GM12891 (cell line): ENCODE data around the gene SRGN.

ENCODE experiments used
- DNase-seq: peaks from one replicate; pipeline ENCODE4 v3.0.0; 2011; ENCODE audit warnings: low spot score; ENCODE audit not compliant: insufficient read length
- FAIRE-seq: peaks from 2 replicates; lab custom pipeline; 2011; peaks lifted over from hg19 to GRCh38; lab: Jason Lieb, UNC
- PAX5 ChIP-seq: IDR thresholded peaks from 2 replicates; pipeline ENCODE4 v1.6.1; 2011; ENCODE audit warnings: low read length, moderate library complexity, mild to moderate bottlenecking; ENCODE audit not compliant: insufficient read depth, severe bottlenecking
- POLR2A ChIP-seq: IDR thresholded peaks from 2 replicates; pipeline ENCODE4 v1.6.1; 2011; ENCODE audit warnings: low read depth, low read length, control low read depth
- POLR2AphosphoS5 ChIP-seq: IDR thresholded peaks from 2 replicates; pipeline ENCODE4 v1.6.1; 2011; ENCODE audit warnings: low read depth, low read length, control low read depth
- POU2F2 ChIP-seq: IDR thresholded peaks from 2 replicates; pipeline ENCODE4 v1.6.1; 2011; ENCODE audit warnings: low read depth, mild to moderate bottlenecking, control low read depth, low read length, moderate library complexity
- SPI1 ChIP-seq: IDR thresholded peaks from 2 replicates; pipeline ENCODE4 v1.6.1; 2011; ENCODE audit warnings: low read depth, low read length, control low read depth
- TAF1 ChIP-seq: IDR thresholded peaks from 2 replicates; pipeline ENCODE4 v1.6.1; 2011; ENCODE audit warnings: low read depth, low read length, control low read depth

The SRGN gene

DNA sequence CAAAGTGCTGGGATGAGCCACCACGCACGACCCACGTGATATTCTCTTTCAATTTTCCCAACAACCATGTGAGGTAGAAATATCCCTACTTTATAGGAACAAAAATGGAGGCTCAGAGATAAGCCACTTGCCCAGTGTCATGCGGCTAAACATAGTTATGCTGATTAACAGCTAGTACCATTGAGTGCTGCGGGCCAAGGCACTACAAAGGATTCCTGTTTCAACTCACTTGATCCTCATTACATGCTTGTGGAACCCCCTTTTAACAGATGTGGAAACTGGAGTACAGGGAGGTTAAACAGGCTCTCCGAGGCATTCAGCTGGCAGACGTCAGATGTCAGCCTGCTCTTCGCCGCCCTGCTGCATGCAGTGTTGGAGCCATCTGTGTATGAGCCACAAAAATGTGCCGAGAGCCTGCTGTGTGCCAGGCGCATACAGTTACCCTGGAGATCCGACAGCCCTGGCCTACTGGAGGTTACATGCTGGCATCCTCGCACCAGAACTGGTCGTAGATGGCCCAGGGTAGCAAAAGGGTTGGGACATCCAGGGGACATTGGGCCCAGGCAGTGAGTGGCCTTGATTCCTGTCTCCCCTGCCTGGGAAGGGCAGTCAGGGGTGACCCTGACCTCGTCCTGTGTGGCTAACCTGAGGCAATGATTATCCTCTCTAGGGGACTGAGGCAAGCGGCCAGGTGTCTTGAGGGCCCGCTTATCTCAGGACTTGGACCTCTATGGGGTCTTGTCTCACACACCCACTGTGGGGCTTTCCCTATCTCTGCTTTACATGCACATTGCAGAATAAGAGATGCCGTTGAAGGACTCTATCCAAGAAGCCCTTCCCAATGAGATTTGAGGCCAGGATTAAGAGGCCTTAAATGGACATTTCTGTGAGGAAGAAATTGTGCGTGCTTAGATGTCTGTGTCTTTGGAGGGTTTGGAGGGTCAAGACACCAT, 18.5 kb upstream of the SRGN start:
- DNase-seq: no peak
- no peak for FAIRE-seq

DNA sequence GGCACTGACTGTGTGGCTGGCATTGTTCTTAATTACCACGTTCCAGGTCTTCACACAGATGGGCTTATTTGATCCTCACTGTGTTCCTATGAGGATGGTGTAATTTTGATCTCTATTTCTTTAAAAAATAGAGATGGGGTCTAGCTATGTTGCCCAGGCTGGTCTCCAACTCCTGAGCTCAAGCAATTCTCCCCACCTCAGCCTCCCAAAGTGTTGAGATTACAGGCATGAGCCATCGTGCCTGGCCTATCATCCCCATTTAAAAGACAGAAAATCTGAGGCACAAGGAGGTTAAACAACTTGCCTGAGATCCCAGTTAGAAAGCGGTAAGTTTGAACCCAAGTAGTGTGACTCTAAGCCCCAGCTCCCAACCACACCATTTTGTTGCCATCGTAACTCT, 17.0 kb upstream of the SRGN start:
- no peak for DNase-seq
- no peak for FAIRE-seq
- no peak for TF ChIP-seq POU2F2
- no peak for TF ChIP-seq TAF1
- TF ChIP-seq PAX5: no peak
- no peak for TF ChIP-seq POLR2A
- TF ChIP-seq SPI1: no peak
- no peak for TF ChIP-seq POLR2AphosphoS5

More for the DNA sequence above, 18.5 kb upstream of the SRGN start:
- TF ChIP-seq SPI1 (no peak), PAX5 (no peak), POLR2A (no peak), TAF1 (no peak), POU2F2 (no peak), POLR2AphosphoS5 (no peak)

- TF ChIP-seq POLR2A: no peak
- TF ChIP-seq PAX5: no peak
- TF ChIP-seq POU2F2: no peak
- TF ChIP-seq TAF1: no peak
- TF ChIP-seq SPI1: no peak
- FAIRE-seq (no peak), DNase-seq (no peak)
These were observed 16.3 kb upstream of the SRGN start for GRCh38 chr10:69071610-69072009.

- DNase-seq: no peak
- FAIRE-seq: no peak
These were observed 14.9 kb upstream of the SRGN start for GRCh38 chr10:69073026-69073425.

DNA sequence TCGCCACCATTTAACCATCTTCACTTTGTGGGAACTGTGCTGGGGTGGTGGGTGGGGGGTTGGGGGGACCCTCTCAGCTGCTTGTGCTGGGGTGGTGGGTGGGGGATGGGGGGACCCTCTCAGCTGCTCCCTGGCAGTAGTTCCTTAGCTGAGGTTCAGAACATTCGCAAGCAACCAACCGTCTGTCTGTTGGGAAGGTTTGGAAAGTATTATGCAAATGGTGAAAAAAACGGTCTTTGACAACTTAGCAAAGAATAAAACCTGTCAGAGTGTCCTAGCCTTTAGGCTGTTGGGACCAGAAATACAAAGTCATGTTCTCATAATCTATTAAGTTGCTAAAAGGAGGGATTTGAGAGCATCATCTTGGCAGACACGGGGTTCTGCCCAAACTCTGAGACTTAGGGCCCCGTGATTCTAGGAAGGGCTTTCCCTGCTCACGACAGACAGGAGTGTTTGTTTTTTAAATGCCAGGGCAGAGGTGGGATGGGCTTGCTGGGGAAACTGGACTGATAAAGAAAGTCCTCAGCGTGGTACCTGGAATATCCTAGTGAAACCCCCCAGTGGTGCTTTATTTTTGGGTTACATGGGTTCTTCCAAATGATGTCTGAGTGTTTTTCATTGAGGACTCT, 14.1 kb upstream of the SRGN start:
- TF ChIP-seq PAX5 (no peak), TAF1 (no peak), SPI1 (no peak), POLR2A (no peak), POLR2AphosphoS5 (no peak), POU2F2 (no peak)
- no peak for FAIRE-seq
- DNase-seq: no peak

More at GRCh38 chr10:69073026-69073425, 14.9 kb upstream of the SRGN start:
- no peak for TF ChIP-seq POLR2AphosphoS5
- no peak for TF ChIP-seq POLR2A
- TF ChIP-seq TAF1: no peak
- no peak for TF ChIP-seq PAX5
- no peak for TF ChIP-seq POU2F2
- TF ChIP-seq SPI1: no peak

DNA sequence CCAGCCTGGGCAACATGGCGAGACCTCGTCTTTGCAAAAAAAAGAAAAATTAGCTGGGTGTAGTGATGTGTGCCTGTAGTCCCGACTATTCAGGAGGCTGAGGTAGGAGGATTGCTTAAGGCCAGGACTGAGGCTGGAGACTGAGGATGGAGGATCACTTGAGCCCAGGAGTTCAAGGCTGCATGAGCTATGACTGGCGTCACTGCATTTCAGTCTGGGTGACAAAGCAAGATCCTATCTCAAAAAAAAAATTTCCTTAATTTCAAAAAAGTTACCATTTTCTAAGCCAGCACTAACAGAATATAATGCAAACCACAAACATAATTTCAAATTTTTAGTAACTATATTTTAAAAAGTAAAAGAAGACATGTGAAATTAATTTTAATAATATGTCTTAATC, 13.4 kb upstream of the SRGN start:
- TF ChIP-seq TAF1 (no peak), POLR2AphosphoS5 (no peak), PAX5 (no peak), SPI1 (no peak), POLR2A (no peak), POU2F2 (no peak)
- FAIRE-seq: no peak
- DNase-seq: no peak

DNA sequence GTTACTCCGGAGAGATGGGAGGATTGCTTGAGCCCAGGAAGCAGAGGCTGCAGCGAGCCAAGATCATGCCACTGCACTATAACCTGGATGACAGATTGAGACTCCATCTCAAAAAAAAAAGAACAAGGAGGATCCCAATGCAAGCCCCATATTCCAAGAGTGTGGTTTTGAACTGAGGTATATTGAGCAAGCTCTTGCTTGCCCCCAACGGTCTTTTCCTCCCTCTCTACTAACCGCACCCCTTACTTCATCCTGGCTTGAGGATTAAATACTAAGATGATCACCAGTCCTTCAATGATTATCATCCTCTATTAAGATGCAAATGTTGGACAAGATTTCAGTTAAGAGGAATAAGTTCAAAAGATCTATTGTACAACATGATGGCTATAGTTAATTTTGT, 12.5 kb upstream of the SRGN start:
- no peak for FAIRE-seq
- DNase-seq: no peak
- no peak for TF ChIP-seq POLR2AphosphoS5
- no peak for TF ChIP-seq POU2F2
- TF ChIP-seq PAX5: no peak
- no peak for TF ChIP-seq POLR2A
- TF ChIP-seq TAF1: no peak
- no peak for TF ChIP-seq SPI1

GRCh38 chr10:69078311-69078710, 9.6 kb upstream of the SRGN start:
- TF ChIP-seq TAF1 (no peak), POU2F2 (no peak), POLR2AphosphoS5 (no peak), SPI1 (no peak), PAX5 (no peak), POLR2A (no peak)
- DNase-seq: no peak

DNA sequence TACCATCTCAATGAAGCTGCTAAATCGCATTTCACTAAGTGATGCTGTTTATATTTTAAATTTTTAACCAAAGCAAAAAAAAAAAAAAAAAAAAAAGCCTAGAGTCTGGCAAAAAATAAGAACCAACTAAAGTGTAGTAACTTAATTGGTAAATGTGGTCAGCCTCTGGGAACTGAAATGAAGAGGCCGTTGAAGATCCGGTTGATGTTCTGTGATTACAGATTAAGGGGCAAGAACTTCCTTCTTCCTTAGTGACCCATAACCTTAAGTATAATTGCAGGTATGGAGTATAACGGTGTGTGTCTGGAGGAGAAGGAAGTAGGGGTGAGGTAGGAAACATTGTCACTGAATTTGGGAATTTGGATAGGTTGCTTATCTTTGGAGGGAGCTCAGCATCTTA, 7.7 kb upstream of the SRGN start:
- DNase-seq (no peak), FAIRE-seq (no peak)
- TF ChIP-seq POLR2AphosphoS5 (no peak), POLR2A (no peak), TAF1 (no peak), PAX5 (no peak), POU2F2 (no peak), SPI1 (no peak)

More at GRCh38 chr10:69078311-69078710, 9.6 kb upstream of the SRGN start:
- no peak for FAIRE-seq
